A172 (cell line): ENCODE results near the gene DNAJB5. TPM values are rescaled to one million over a fixed set of nuclear protein-coding genes. Genes with fewer than 3 reads are reported as not detected.
"Not testable (repeated sequence)": the region's sequence is repeated elsewhere in the genome, so short reads cannot be mapped to it uniquely, and the experiment has no call there.

Experiments
- DNase-seq: peaks from one replicate; pipeline ENCODE4 v3.0.0-alpha.2; 2015; ENCODE audit warnings: low spot score
- total RNA-seq: library from RNA; depleted of rRNA; stranded (reverse); fragments of >200 nt; shearing (Covaris generic); gene quantifications from 2 replicates; pipeline ENCODE4 v1.2.3, GENCODE V29; 2014; rRNA removed

The DNAJB5 gene
- 3.3 and 6.7 TPM in 2 replicates for total RNA-seq

DNA sequence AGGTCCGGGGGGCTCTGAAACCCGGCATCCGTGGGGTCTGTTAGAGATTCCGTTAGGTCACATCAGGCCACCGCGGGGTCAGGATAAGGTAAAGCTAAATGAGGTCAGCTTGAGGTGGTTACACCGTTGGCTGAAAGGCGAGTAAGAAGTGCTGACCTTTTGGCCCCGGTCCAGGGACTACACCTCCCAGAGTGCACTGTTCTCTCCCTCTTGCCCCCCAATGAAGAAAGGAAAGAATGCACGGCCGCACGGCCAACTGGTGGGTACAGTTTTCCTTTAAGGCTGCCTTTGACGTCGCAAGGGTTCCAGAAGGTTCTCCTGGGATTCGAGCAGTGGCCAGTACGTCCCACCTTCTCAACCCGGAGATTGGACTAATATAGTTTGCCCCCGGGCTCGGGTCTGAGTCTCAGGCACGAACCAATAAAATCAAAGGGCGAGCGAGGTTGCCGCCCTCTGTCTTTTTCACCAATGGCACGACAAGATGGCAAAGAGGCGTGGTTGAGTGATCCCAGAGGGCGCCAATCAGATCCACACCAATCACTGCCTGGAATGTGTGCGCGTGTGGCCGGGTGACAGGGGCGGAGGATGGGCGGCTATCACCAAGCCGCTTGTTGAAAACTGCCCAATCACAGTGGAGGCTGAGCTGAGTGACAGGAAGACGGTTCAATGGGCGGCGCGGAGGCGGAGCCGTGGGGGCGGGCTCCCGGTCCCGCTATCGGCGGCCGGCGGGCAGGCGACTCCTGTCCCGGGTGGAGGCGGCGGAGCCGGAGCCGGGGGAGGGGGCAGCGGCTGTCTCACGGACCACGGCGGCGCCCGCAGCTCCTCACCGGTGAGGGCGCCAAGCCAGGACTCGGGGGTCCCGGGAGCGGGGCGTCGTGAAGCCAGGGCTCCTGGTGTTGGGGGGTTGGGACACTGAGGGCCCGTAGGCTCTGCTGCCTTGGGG is at the start of gene DNAJB5:
TSS of gene DNAJB5 (plus strand) at position 743 of the 943 bp plus-strand sequence. CDS start 886 bp downstream, outside the sequence.
- peak; percentile 99 for DNase-seq

DNA sequence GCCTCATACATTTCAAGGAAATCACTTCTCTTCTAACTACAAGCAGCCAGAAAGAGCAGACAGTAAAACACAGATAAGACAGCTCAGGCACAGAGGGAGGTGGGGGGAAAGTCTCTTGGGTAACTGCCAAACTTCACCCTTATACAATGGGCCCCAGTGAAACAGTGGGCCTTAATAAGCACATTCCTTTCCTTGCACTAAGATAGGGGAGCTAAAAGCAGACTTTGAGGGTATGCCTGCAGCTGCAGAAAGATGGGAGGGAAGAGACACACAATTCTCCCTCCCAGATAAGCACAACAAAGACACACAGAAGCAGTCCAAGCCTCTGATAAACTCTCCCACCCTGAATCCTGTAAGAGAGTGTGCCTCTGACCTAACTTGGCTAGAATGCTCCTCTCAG is 49.6 kb upstream of the DNAJB5 start:
- not testable (repeated sequence) for DNase-seq

DNA sequence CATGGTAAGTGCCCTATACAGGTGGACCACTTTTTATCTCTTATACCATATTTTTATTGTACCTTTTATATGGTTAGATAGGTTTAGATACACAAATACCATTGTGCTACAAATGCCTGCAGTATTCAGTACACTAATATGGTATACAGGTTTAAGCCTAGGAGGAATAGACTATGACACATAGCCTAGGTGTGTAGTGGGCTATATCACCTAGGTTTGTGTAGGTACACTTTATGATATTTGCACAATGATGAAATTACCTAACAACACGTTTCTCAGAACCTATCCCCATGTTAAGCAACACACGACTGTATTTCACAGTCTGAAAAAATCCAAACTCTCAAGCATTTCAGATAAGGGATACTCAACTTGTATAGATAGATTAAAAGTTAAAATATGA is 41.1 kb upstream of the DNAJB5 start:
- no peak for DNase-seq

DNA sequence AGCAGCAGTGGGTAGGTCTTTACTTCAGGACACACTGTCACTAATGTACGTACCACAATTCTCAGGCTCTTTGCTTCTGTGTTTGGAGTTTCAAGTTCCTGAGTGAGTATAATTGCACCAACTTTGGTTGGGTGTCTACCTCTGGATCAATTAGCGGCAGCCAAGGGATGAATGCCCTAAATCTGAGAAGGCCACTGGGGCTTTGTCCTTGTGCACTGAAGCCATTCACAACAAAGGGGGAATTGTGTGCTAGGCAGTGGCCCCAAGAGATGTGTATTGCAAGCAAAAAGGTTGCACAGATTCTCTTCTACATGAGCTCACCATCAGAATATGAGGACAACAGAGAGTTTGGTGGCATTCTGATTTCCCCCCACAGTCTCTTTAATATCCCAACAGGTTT is 35.3 kb upstream of the DNAJB5 start:
- DNase-seq: no peak

DNA sequence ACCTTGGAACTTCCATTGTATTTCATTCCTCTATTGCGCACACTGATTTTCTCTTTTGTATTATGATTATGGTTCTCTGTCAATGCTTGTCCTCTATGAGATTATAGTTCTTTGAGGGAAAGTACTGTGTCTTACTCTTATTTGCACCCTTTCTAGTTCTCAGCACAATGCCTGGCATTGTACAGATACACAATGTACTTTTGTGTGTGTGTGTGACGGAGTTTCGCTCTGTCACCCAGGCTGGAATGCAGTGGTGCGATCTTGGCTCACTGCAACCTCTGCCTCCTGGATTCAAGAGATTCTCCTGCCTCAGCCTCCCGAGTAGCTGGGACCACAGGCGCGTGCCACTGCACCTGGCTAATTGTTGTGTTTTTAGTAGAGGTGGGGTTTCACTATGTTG is 33.5 kb upstream of the DNAJB5 start:
- not testable (repeated sequence) for DNase-seq

DNA sequence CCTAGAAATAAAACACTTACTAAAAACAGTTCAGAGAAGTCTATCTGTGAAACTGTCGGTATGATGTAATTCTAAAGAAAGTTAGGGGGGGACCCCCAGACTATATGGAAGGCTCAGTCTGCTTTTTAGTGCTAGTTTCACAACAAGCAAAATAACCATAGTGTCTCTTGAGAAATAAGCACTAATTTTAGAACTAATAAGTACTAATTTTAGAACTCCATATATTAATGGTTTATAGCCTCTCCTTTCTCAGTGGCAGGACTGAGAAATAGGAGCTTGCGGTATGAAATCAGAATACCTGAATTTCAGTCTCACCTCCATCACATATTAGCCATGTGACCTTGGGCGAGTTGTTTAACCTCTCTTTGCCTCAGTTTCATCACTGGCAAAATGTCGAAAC is 32.9 kb upstream of the DNAJB5 start:
- DNase-seq: no peak

DNA sequence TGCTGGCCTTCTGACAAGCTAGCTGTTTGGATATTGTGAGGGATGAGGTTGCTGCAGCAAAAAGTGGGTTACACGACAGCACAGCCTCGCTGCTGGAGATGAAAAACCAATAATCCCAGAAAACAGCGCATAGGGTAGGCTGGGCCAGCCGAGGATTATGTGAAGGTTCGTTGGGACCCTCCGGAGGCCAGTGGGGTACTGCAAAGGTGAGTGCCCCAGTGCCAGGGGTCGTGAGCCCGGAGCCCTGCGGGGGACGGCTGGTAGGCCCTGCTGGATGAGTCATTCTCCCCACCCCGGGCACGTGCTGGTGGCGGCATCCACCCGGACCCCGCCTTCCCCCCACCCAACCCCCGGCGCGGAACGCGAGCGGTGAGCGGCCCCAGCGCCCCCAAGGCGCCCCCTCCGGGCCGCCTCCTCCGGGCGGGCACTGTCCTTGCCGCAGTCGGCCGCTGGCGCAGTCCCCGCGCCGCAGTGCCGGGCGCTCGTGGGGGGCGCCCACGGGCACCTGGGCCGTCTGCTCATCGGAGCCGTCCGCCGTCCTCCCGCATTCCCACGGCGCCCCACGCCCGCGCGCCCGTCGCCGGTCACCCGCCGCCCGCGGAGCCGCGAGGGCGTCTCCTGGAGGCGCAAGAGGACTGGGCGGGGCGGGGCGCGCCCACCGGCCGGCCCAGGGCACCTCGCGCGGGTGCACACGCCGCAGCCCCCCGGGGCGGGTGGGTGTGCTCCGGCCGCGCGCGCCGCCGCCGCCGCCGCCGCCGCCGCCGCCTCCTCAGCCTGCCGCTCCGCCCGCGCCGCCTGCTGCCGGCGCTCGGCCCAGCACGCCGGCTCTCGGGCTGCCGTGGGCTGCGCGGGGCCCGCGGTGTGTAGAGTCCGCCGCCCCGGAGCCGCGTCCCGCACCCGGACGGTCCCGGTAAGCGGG is 31.8 kb upstream of the DNAJB5 start, which contains the start of gene PHF24:
TSS of gene PHF24 (plus strand) at position 794 of the 919 bp plus-strand sequence. CDS start 13,014 bp downstream, outside the sequence.
- no peak for DNase-seq

DNA sequence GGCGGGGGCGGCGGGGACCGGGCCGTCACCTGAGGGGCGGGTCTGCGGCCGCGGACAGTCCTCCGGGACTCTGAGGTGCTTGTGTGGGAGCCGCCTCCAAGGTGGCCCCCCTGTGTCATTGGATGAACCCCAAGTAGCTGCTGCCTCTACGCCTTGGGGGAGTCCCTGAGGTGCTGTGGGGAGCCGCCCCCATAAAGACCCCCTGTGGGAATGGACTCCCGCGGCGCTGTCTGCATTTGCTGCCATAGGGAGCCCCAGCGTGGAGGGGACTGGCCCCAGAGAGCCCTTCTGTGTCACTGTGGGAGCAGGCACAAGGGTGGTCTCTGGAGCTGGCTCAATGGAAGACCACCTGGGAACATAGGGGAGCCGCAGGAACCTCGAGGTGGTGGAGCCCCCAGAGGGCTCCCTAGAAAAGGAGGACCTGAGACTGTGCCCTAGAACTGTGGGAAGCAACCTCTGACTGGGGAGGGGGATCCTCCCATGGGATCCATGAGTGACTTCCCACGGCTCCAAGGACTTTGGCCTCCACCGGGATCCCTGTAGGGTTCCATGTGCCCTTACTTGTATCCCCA is 31.0 kb upstream of the DNAJB5 start:
- no peak for DNase-seq

DNA sequence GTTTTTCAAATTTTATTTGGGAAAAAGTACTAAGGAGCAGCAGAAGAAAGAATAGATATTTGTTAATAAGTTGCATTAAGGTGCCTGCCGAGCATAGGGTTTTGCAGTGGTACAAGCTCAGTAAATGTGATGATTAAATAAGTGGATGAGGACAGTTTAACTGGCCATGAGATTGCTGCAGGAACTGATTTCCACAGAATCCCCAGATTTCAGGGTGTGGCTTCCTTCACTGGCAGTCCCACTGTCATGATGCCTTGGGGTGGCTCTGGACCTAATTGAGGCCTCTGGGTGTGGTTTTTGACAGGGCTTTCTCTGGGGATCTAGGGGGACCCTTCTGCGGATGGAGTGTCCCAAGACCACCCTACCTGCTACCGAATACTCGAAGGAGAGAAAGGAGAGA is 30.1 kb upstream of the DNAJB5 start:
- DNase-seq: no peak

DNA sequence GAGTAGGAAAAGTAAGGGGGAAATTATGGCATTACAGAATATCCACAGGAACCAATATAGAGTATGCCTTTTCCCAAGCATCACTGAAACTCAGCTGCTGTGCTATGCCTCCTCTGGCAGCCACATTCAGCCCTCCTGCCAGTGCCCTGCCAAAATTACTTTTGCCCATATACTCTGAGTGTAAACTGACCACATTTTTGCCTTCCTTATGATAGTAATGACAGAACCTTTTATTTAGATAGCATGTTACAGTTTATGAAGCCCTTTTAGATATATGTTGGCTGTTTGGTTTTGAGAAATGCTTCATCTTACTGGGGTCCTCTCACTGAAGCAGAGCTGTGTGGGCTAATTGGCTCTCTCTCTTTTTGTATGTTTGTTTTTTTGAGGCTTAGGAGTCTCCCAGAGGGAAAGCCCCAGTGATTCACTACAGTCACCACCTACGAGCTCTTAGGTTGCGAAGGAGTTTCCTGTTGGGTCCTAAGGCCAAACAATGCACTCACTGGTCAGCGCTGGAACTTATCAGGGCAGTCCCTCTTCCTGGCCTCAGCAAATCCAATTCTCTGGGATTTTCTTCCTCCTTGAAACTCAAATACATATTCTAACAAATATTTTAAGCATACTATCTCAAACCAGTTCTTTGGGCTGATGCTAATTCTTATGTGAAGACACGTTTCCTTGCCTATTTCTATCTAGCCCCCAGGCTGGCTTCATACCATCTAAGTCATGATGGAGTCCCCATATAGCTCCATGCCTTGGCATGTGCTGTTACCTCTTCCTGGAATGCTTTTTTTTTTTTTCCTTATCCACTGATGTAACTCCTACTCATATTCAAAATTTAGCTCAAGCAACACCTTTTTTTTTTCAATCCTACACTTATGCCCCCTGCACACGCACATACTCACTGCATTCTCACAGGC is 27.7 kb upstream of the DNAJB5 start:
- DNase-seq: peak; percentile 76

DNA sequence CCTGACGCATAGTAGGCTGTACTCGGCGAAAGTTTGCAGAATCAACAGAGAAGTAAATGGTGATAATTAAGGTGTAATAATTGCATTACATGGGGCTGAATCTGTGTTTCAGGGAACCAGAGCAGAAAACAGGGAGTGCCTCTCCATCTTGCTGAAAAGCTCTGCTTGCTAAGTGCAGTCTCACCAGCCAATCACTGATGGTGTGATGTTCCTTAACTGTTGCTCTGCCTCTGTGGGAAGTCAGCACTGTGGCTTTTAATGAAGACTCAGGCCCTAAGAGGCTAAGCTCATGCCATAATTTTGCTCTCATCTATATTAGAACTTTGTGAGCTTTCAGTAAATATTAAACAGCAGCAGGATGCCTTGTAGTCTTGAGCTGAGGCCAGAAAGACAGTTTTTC is 27.0 kb upstream of the DNAJB5 start:
- DNase-seq: no peak

DNA sequence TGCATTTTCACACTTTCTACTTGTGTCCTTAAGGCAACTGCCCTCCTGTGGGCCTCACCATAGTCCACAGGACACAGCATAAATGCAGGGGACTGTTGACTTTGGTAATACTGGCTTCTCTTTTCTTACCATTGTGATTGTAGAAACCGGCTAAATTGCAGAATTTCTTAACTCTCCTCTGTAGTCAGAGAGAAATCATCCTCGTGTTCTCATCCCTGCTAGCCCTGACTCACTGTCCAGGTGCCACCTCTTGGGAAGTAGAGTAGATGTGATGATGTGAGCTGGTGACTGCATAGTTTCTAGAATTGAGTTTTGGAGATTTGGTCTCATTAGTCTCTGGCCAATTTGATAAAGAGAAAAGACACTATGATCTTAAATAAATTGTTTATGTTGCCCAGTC is 26.0 kb upstream of the DNAJB5 start:
- DNase-seq: no peak

DNA sequence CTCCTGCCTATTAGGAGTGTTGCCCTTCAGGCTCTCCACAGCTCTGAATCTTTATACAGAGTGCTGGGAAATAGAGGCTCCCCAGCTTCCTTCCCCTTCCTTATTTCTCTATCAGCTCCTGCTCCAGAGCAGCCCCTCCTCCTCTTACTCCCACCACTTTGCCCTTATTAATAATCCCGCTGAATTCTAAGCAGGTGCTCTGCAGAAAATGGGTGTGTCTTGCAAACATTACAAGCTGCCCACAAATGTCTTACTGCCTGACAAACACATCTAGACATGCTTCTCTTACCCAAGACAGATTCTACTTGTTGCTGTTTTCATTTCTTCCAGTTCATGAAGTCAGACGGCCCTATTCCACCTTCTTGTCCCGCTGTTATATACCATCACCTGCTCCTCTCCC is 25.1 kb upstream of the DNAJB5 start:
- DNase-seq: no peak

DNA sequence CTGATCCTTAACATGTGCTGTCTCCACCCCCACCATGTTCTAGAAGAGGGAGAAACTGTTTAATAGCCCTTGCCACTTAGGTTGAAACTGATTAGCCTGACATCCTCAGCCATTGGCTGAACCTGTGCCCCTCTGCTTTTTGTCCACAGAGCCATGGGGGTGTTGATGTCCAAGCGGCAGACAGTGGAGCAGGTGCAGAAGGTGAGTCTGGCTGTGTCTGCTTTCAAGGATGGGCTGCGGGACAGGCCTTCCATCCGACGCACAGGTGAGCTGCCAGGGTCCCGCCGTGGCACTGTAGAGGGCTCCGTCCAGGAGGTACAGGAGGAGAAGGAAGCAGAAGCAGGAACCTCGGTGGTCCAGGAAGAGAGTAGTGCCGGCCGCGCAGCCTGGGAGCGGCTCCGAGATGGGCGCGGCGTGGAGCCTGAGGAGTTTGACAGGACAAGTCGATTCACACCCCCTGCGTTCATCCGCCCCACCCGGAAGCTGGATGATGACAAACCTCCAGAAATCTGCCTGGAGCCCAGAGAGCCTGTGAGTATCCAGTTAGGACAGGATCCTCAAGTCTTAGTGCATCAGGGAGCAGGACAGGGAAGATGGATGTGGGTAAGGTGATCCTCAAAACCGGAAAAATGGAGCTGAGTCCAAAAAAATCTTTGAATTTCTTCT is 18.3 kb upstream of the DNAJB5 start:
- DNase-seq: no peak

DNA sequence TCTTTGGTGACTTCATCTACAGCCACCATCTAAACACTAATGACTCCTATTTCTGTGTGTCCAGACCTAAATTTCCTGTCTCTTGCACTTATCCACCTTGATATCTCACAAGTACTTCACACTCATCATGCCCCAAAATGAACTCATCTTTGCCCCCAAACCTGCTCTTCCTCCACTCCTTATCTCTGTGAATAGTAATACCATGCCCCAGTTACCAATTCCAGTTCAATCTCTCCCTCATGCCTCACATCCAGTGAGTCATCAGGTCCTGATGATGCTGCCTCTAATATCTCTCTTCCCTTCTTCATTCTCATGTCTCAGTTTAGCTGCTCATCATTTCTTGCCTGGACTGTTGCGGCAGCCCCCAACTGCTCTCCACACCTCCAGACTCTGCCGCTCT is 14.9 kb upstream of the DNAJB5 start:
- no peak for DNase-seq

DNA sequence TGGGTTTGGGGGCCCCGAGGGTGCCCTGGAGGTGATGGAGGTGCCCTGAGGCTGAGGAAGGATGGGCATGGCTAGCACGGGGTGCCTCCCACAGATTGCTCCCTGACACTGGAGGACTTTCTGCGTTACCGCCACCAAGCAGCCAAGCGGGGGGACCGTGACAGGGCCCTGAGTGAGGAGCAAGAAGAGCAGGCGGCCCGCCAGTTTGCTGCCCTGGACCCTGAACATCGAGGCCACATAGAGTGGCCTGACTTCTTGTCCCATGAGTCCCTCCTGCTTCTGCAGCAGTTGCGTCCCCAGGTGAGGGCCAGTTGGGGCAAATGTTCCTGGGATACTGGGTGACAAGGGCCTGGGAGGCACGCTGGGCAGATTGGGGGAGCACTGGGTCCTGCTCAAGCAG is 13.1 kb upstream of the DNAJB5 start:
- no peak for DNase-seq

DNA sequence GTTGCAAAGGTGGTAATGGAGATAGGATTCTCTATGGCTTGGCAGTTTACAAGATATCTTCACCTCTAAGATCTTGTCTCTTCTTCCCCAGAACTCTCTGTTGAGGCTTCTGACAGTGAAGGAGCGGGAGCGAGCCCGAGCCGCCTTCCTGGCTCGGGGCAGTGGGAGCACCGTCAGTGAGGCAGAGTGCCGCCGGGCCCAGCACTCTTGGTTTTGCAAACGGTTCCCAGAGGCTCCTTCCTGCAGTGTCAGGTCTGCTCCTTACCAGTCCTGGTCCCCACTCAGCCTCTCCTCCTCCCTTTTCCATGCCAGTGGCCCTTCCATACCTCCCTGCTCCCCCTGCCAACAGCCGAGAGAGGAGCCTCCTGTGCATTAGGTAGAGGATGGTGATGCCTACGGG is 12.6 kb upstream of the DNAJB5 start:
- DNase-seq: no peak

DNA sequence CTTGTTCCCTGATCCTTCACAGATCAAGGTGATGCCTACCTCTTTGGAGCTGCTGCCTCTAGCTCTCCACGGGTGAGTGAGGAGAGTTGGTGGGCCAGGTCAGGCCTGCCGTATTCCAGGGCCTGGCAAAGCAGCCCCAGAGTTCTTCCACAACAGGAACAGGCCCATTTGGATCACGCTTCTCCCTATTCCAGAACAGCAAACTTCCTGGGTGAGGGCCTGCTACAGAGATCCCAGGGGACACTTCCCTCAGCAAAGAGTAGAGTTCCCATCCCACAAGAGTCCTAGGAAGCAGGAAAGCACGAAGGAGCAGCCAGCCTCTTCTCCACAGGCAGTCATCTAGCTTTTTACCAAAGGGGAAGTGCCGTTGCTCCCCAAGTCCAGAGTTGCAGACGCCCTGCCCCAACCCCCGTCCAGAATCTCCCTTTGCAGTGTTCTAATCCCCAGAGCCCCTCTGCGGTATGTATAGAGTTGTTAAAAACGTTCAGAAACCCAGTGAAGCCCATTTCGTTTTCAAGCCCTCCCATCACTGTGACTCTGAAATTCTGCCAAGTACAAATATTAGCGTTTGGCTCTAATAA is 9.3 kb upstream of the DNAJB5 start:
- no peak for DNase-seq

DNA sequence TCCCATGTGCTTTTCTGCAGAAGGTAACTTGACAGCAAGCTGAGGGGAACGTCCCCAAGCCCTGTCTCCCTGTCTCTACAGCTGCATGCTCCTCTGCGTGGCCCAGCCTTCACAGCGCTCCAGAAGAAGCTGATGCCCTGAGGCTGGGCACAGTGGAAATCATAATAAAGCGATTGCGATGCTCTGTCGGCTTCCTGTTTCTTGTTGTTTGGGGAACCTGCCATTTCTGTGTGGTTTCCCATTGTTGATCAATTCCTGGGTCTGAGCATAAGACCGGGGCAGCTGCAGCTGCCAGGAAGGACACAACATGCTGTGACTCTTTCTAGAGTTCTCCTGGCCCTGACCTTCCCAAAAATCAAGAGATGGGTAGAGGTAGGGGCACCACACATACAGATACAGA is 7.2 kb upstream of the DNAJB5 start:
- DNase-seq: no peak

DNA sequence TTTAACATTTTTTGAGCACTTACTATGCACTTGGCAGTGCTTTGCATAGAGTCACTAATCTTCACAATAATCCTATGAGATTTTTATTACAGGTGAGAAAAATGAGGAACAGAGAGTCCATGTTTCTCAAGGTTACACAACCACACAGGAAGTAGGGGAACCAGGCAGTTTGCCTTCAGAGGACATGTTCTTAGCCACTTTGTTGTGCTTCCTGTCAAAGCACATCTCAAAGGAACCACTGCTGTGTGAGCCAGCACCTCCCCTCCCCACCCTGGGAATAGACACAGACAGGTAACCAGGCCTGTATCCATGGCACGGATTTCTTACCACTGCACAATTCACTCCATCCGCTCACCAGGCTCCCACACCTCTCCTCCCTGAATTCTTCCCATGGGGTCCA is 6.3 kb upstream of the DNAJB5 start:
- DNase-seq: no peak
